Medulla oblongata (tissue), 1 donor: Measurements from ENCODE around the gene TRIM68.

Experiments
- DNase-seq: peaks from one replicate; pipeline ENCODE4 v3.0.0-alpha.2; 2015; ENCODE audit errors: extremely low spot score

The TRIM68 gene

GRCh38 chr11:4607781-4608666, at the start of gene TRIM68:
Gene TRIM68, minus strand, starts transcription at chr11:4608231. Its CDS starts 2,727 bp downstream, at chr11:4605504.
- DNase-seq: peak; percentile 99

GRCh38 chr11:4654635-4655369, 46.8 kb upstream of the TRIM68 start:
- no peak for DNase-seq

GRCh38 chr11:4647766-4648165, 39.7 kb upstream of the TRIM68 start:
- DNase-seq: no peak

- no peak for DNase-seq
Measured at GRCh38 chr11:4645974-4646373, 37.9 kb upstream of the TRIM68 start.

- no peak for DNase-seq
Measured at GRCh38 chr11:4644233-4644632, 36.2 kb upstream of the TRIM68 start.

GRCh38 chr11:4643682-4644081, 35.7 kb upstream of the TRIM68 start, which contains the start of gene OR51E1:
Gene OR51E1, plus strand, starts transcription at chr11:4643982. Its CDS starts 8,545 bp downstream, at chr11:4652527.
- no peak for DNase-seq

- DNase-seq: no peak
Measured at GRCh38 chr11:4643076-4643475, 35.0 kb upstream of the TRIM68 start.

- DNase-seq: no peak
Measured at GRCh38 chr11:4642043-4642442, 34.0 kb upstream of the TRIM68 start.

GRCh38 chr11:4641501-4641900, 33.5 kb upstream of the TRIM68 start:
- no peak for DNase-seq

GRCh38 chr11:4639931-4640330, 31.9 kb upstream of the TRIM68 start:
- DNase-seq: no peak

- no peak for DNase-seq
Measured at GRCh38 chr11:4637662-4638047, 29.6 kb upstream of the TRIM68 start.

GRCh38 chr11:4636962-4637661, 29.1 kb upstream of the TRIM68 start, which contains the start of gene OR51D1:
Gene OR51D1, plus strand, starts transcription at chr11:4637477. Its CDS starts 2,314 bp downstream, at chr11:4639791.
- DNase-seq: peak; percentile 82

- no peak for DNase-seq
Measured at GRCh38 chr11:4636136-4636535, 28.1 kb upstream of the TRIM68 start.

GRCh38 chr11:4626207-4627099, 18.4 kb upstream of the TRIM68 start:
- DNase-seq: peak; percentile 18

GRCh38 chr11:4619514-4619913, 11.5 kb upstream of the TRIM68 start:
- DNase-seq: no peak

GRCh38 chr11:4615856-4616444, 7.9 kb upstream of the TRIM68 start:
- no peak for DNase-seq

GRCh38 chr11:4611986-4612385, 4.0 kb upstream of the TRIM68 start:
- DNase-seq: no peak

- DNase-seq: peak; percentile 14
Measured at GRCh38 chr11:4610258-4610935, 2.4 kb upstream of the TRIM68 start.

- DNase-seq: peak; percentile 46
Measured at GRCh38 chr11:4607096-4607495, 935 bp downstream of the TRIM68 start.
